Measurements from ENCODE around the gene MDK. TPM values are rescaled to one million over a fixed set of nuclear protein-coding genes. Genes with fewer than 3 reads are reported as not detected.

The MDK gene
- total RNA-seq, 6 experiments from 2014 or later, result 0.35 to 6.4 (median 4.2) TPM

DNA sequence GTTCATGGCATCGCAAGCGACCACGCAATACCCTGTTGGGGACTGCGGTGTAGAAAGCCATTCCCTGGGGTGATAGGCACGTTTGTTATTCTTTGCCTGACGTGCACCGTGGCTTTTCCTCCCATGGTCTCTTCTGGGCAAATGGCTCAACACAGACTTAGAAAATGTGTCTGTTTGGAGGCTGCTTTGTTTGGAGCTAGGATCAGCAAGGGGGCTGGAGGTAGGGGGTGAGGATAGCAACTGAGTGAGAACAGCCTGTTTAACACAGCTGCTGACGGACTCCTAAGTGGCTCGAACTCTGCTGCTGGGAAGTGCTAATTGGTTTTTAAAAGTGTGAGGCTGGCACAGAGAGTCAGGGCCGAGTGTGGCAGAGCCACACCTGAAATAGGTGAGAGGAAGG lies 26.2 kb downstream of the MDK start:
- no peak for DNase-seq
- H3K9me3 ChIP-seq, result no peaks in the 10 kb centered on the region
- H3K4me3 ChIP-seq, result no peak overlapping the region
- peaks cover 0 to 24% (median 13%) of the 10 kb centered on the region in 4 donors for H3K36me3 ChIP-seq
- WGBS (ENCODE audit: insufficient coverage, low coverage, low lambda C conversion rate, missing lambda C conversion rate), result 84% methylated on average over 10 of the region's 10 CpGs
- intact Hi-C loops (cut with DNase I), result no loop called here
- no peak overlapping the region for H3K27ac ChIP-seq
- no peaks in the 10 kb centered on the region for H3K27me3 ChIP-seq
- TF ChIP-seq, protein P1, sequence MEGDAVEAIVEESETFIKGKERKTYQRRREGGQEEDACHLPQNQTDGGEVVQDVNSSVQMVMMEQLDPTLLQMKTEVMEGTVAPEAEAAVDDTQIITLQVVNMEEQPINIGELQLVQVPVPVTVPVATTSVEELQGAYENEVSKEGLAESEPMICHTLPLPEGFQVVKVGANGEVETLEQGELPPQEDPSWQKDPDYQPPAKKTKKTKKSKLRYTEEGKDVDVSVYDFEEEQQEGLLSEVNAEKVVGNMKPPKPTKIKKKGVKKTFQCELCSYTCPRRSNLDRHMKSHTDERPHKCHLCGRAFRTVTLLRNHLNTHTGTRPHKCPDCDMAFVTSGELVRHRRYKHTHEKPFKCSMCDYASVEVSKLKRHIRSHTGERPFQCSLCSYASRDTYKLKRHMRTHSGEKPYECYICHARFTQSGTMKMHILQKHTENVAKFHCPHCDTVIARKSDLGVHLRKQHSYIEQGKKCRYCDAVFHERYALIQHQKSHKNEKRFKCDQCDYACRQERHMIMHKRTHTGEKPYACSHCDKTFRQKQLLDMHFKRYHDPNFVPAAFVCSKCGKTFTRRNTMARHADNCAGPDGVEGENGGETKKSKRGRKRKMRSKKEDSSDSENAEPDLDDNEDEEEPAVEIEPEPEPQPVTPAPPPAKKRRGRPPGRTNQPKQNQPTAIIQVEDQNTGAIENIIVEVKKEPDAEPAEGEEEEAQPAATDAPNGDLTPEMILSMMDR (IDR thresholded peaks at IDR 0.05), result no peak
- no peak for TF ChIP-seq POLR2A (IDR thresholded peaks at IDR 0.05)
- no peaks in the 10 kb centered on the region for H3K4me1 ChIP-seq
- ATAC-seq, result no peak

DNA sequence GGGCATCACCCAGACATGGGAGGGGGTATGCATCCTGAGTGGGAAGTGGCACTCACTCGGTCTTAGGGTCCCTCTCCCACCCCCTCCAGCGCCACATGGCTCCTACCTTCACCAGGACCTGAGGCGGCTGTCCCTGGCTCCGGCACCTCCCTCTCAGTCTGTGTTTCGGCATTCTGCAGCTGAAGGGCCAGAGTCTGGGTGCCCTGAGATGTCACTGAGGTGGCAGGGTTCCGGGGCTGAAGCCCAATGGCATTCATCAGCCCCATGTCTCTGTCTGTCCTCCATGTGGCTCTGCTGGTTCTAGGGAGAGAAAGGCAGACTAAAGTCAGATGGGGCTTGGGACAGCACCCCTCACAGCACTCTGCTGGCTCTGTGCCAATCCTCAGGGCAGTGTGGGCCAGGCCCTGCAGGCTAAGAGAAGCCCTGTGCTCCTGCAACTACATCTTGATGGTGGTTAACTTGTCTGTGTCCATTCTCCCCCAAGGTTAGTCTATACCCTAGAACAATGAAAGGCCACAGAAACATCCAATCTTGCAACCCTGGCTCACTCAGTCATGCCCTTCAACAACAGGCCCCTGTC lies 27.0 kb downstream of the MDK start:
- DNase-seq (no peak), ATAC-seq (peak in 1 of 4 donors; percentile 18)
- H3K4me3 ChIP-seq, result no peak overlapping the region
- H3K27ac ChIP-seq, result no peak overlapping the region
- intact Hi-C loops (cut with DNase I), result no loop called here
- no peak for TF ChIP-seq POLR2A (IDR thresholded peaks at IDR 0.05)
- TF ChIP-seq, protein P1 (IDR thresholded peaks at IDR 0.05), result no peak
- WGBS (ENCODE audit: insufficient coverage, low coverage, low lambda C conversion rate, missing lambda C conversion rate), result no CpG with 5 or more reads among the region's 6 CpGs
- no peaks in the 10 kb centered on the region for H3K27me3 ChIP-seq
- peaks cover 0 to 24% (median 13%) of the 10 kb centered on the region in 4 donors for H3K36me3 ChIP-seq
- no peaks in the 10 kb centered on the region for H3K4me1 ChIP-seq
- H3K9me3 ChIP-seq, result no peaks in the 10 kb centered on the region

DNA sequence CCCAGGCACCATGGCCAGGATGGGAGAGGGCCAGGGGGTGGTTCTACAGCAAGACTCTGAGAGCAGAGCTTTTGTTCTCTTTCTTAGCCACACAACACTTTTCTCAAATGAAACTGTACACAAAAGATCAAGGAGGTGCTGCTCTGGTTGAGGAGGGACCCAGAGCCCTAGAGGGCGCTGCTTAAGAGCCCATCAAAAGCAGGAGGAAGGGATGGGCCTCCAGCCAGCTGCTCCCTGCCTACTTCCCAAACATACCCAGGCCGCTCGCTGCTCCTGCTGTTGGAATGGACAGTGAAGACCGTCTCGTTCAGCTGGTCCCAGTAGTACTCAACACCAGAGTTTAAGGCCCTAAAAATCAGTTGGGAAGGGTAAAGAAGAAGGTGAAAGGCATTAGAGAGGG lies 28.6 kb downstream of the MDK start:
- 85% methylated on average over 4 of the region's 5 CpGs for WGBS (ENCODE audit: insufficient coverage, low coverage, low lambda C conversion rate, missing lambda C conversion rate)
- Histone ChIP-seq H3K4me3 (no peak overlapping the region), H3K27ac (no peak overlapping the region), H3K27me3 (no peaks in the 10 kb centered on the region), H3K9me3 (no peaks in the 10 kb centered on the region), H3K4me1 (no peaks in the 10 kb centered on the region), H3K36me3 (peaks cover 0 to 27% (median 16%) of the 10 kb centered on the region in 4 donors)
- DNase-seq, result no peak
- intact Hi-C loops (cut with DNase I), result no loop called here
- no peak for ATAC-seq
- TF ChIP-seq POLR2A (IDR thresholded peaks at IDR 0.05), result no peak
- TF ChIP-seq, protein P1 (IDR thresholded peaks at IDR 0.05), result no peak

DNA sequence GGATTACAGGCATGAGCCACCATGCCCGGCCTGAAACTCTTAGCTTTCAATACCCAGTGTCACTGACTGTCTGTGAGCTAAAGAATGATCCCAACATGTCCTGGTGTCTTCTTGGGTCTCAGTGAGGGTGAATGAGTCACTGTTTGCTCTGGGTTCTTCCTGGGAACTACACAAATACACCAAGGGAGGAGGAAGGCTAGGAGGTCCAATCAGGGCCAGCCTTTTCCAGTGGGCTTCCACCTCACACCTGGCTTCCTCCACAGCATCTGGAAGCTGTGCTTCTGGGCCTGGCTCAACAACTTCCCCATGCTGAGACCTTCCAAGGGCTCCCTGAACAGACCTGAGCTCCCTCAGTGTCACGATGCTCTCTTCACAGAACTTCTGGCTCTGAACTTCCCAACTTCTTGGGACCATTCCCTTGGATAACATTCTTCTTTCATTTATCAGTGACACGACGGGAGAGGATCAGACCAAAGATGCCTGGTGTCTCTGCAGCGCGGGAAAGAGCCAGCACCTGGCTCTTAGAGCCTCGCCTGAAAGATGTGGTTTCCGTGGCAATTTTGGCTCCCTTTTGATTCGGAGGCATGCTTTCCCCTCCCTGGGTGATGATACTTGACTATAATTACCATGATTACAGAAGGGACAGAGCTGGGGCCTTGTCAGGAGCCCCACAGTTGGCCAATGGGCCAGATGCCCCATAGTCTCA lies 32.4 kb downstream of the MDK start:
- Histone ChIP-seq H3K9me3 (no peaks in the 10 kb centered on the region), H3K27ac (no peak overlapping the region), H3K4me3 (no peak overlapping the region), H3K36me3 (peaks cover 0 to 33% (median 12%) of the 10 kb centered on the region in 4 donors), H3K4me1 (no peaks in the 10 kb centered on the region), H3K27me3 (no peaks in the 10 kb centered on the region)
- ATAC-seq (peak in 1 of 4 donors; percentile 55), DNase-seq (no peak)
- intact Hi-C loops (cut with DNase I), result no loop called here
- 87% methylated on average over 3 of the region's 9 CpGs for WGBS (ENCODE audit: insufficient coverage, low coverage, low lambda C conversion rate, missing lambda C conversion rate)
- TF ChIP-seq POLR2A (IDR thresholded peaks at IDR 0.05), result no peak
- TF ChIP-seq, protein P1 (IDR thresholded peaks at IDR 0.05), result no peak

Measured in right lobe of liver (tissue), 6 donors.